WTC11 (cell line): ENCODE results near the gene ANKRD28. TPM values are rescaled to one million over a fixed set of nuclear protein-coding genes. Genes with fewer than 3 reads are reported as not detected.
A peak's percentile ranks its signal among the peaks of the same experiment; 100 is the strongest.
"Not testable (repeated sequence)": the region's sequence is repeated elsewhere in the genome, so short reads cannot be mapped to it uniquely, and the experiment has no call there.

Experiments
- ATAC-seq: fragments of 200-7000 bp; cut with Tn5 transposase; 2 replicates; pipeline ENCODE4 v1.10.0; 2021; ENCODE audit warnings: mild to moderate bottlenecking, moderate library complexity
- CTCF ChIA-PET: fragments of 300-600 bp; sonication (Branson Sonifier 250); formaldehyde crosslinking; loops from one replicate; lab custom pipeline; 2021; ENCODE audit warnings: antibody characterized with exemption; lab: Charles Lee
- POLR2A ChIA-PET: fragments of 350-600 bp; sonication (Branson Sonifier 250); formaldehyde crosslinking; loops from one replicate; lab custom pipeline; 2021; ENCODE audit warnings: antibody characterized with exemption; lab: Charles Lee
- DNase-seq: peaks from one replicate; pipeline ENCODE4 v3.0.0; 2021; ENCODE audit warnings: low spot score
- H3K27ac Mint-ChIP-seq: 2 replicates; pipeline ENCODE4 v1.8.0; 2021; ENCODE audit warnings: mixed read lengths
- H3K27me3 Mint-ChIP-seq: 2 replicates; pipeline ENCODE4 v1.8.0; 2021; ENCODE audit warnings: low read depth, mild to moderate bottlenecking, moderate library complexity, mixed read lengths
- H3K36me3 Mint-ChIP-seq: 2 replicates; pipeline ENCODE4 v1.8.0; 2021; ENCODE audit warnings: mixed read lengths
- H3K4me1 Mint-ChIP-seq: 2 replicates; pipeline ENCODE4 v1.8.0; 2022; ENCODE audit warnings: mixed read lengths
- H3K4me3 Mint-ChIP-seq: 2 replicates; pipeline ENCODE4 v1.8.0; 2021; ENCODE audit warnings: mild to moderate bottlenecking, moderate library complexity, mixed read lengths
- H3K9me3 Mint-ChIP-seq: 2 replicates; pipeline ENCODE4 v1.8.0; 2021; ENCODE audit warnings: mixed read lengths
- FOXJ3 ChIP-seq: sonication (generic); formaldehyde crosslinking; IDR thresholded peaks from 2 replicates; pipeline ENCODE4 v1.9.0; 2021; ENCODE audit warnings: missing genetic modification reagents, mild to moderate bottlenecking, borderline replicate concordance
- GABPB1 ChIP-seq: sonication (generic); formaldehyde crosslinking; IDR thresholded peaks from 2 replicates; pipeline ENCODE4 v1.8.1; 2023; ENCODE audit warnings: mild to moderate bottlenecking, missing genetic modification reagents
- KAT7 ChIP-seq: sonication (generic); formaldehyde crosslinking; IDR thresholded peaks from 2 replicates; pipeline ENCODE4 v1.8.1; 2023; ENCODE audit warnings: missing genetic modification reagents, mild to moderate bottlenecking, borderline replicate concordance
- MYBL2 ChIP-seq: sonication (generic); formaldehyde crosslinking; IDR thresholded peaks from 2 replicates; pipeline ENCODE4 v1.8.1; 2023; ENCODE audit warnings: mild to moderate bottlenecking, moderate library complexity, missing genetic modification reagents
- ZNF232 ChIP-seq: sonication (generic); formaldehyde crosslinking; IDR thresholded peaks from 2 replicates; pipeline ENCODE4 v1.8.0; 2022; ENCODE audit warnings: mild to moderate bottlenecking, missing genetic modification reagents
- ZNF263 ChIP-seq: sonication (generic); formaldehyde crosslinking; IDR thresholded peaks from 2 replicates; pipeline ENCODE4 v1.8.1; 2022; ENCODE audit warnings: low read depth, mild to moderate bottlenecking, moderate library complexity, missing genetic modification reagents
- ZNF317 ChIP-seq: sonication (generic); formaldehyde crosslinking; IDR thresholded peaks from 2 replicates; pipeline ENCODE4 v1.8.1; 2023; ENCODE audit warnings: low read depth, mild to moderate bottlenecking, moderate library complexity, missing genetic modification reagents, borderline replicate concordance
- ZNF671 ChIP-seq: fragments of 250-450 bp; sonication (Bioruptor Pico); IDR thresholded peaks from 2 replicates; pipeline ENCODE4 v1.8.0; 2021; ENCODE audit warnings: mild to moderate bottlenecking
- total RNA-seq: library from RNA; stranded (reverse); gene quantifications from 3 replicates; pipeline ENCODE4 v1.2.3, GENCODE V29; 2021
- TF ChIP-seq, protein P1 (sequence below): sonication (generic); formaldehyde crosslinking; conservative IDR thresholded peaks from 2 replicates; pipeline ENCODE4 v1.8.1; 2022; ENCODE audit warnings: mild to moderate bottlenecking, missing genetic modification reagents
- TF ChIP-seq, protein P2 (sequence below): sonication (generic); formaldehyde crosslinking; IDR thresholded peaks from 2 replicates; pipeline ENCODE4 v1.8.1; 2023; ENCODE audit warnings: mild to moderate bottlenecking, moderate library complexity, missing genetic modification reagents
- TF ChIP-seq, protein P3 (sequence below): fragments of 250-450 bp; sonication (Bioruptor Pico); IDR thresholded peaks from 2 replicates; pipeline ENCODE4 v1.9.0; 2021; ENCODE audit warnings: mild to moderate bottlenecking
- TF ChIP-seq, protein P4 (sequence below): sonication (generic); formaldehyde crosslinking; IDR thresholded peaks from 2 replicates; pipeline ENCODE4 v1.8.1; 2022; ENCODE audit warnings: mild to moderate bottlenecking, moderate library complexity, missing genetic modification reagents

Gene ANKRD28
- total RNA-seq, 1 experiment from 2014 or later = 51.6 TPM

DNA sequence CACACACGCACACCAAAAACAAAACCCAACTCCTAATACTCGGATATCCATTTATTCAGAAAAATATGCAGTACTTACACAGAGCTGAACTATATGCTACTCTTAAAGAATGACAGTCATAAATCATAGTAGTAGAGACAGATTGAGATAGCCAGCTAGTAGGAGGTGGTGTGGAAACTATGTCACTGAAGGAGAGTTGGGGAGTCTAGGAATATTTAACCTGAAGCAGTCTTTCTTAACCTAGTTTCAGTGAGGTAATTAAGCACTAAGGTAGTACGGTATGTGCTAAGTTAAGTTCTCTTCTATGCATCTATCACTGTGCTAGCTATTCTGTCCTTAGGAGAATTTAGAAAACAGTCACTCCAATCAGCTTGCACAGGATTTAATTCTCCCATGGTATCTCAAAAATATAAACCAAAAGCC is 54.2 kb downstream of the ANKRD28 start:
- POLR2A ChIA-PET = no interaction called here
- DNase-seq (no peak), ATAC-seq (no peak)
- H3K9me3 Mint-ChIP-seq = peaks cover 77% of the 10 kb centered on the region
- H3K27me3 Mint-ChIP-seq = no peaks in the 10 kb centered on the region; the same call in 1 of the 2 replicates
- H3K27ac Mint-ChIP-seq = no peak overlapping the region
- H3K4me3 Mint-ChIP-seq = no peak overlapping the region
- no peaks in the 10 kb centered on the region for H3K4me1 Mint-ChIP-seq
- CTCF ChIA-PET = no interaction called here
- TF ChIP-seq, protein P1, sequence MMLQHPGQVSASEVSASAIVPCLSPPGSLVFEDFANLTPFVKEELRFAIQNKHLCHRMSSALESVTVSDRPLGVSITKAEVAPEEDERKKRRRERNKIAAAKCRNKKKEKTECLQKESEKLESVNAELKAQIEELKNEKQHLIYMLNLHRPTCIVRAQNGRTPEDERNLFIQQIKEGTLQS = no peak
- TF ChIP-seq, all 79 proteins: peak for 0
- H3K36me3 Mint-ChIP-seq = peaks cover 86% of the 10 kb centered on the region

DNA sequence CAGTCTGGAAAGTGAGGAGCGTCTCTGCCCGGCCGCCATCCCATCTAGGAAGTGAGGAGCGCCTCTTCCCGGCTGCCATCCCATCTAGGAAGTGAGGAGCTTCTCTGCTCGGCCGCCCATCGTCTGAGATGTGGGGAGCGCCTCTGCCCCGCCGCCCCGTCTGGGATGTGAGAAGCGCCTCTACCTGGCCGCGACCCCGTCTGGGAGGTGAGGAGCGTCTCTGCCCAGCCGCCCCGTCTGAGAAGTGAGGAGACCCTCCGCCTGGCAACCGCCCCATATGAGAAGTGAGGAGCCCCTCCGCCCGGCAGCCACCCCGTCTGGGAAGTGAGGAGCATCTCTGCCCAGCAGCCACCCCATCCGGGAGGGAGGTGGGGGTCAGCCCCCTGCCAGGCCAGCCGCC is 55.5 kb downstream of the ANKRD28 start:
- DNase-seq, H3K27me3 Mint-ChIP-seq, H3K4me3 Mint-ChIP-seq, ATAC-seq, CTCF ChIA-PET, H3K27ac Mint-ChIP-seq, POLR2A ChIA-PET, H3K4me1 Mint-ChIP-seq: not testable (repeated sequence)
- Mint-ChIP-seq H3K9me3 (peaks cover 78% of the 10 kb centered on the region), H3K36me3 (peaks cover 86% of the 10 kb centered on the region)

DNA sequence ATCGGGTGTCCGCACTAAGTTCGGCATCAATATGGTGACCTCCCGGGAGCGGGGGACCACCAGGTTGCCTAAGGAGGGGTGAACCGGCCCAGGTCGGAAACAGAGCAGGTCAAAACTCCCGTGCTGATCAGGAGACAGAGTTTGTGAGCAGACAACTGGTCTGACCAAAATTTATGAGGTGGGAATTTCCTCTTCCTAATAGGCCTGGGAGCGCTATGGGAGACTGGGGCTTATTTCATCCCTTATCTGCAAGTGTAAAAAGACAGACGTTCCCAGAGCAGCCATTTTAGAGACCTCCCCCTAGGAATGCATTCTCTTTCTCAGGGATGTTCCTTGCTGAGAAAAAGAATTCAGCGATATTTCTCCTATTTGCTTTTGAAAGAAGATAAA is 59.2 kb downstream of the ANKRD28 start:
- ATAC-seq, CTCF ChIA-PET, POLR2A ChIA-PET, H3K4me3 Mint-ChIP-seq, H3K27me3 Mint-ChIP-seq, H3K27ac Mint-ChIP-seq, H3K4me1 Mint-ChIP-seq: not testable (repeated sequence)
- peak; percentile 21 for DNase-seq
- peaks cover 72% of the 10 kb centered on the region for H3K36me3 Mint-ChIP-seq
- peaks cover 54% of the 10 kb centered on the region for H3K9me3 Mint-ChIP-seq

DNA sequence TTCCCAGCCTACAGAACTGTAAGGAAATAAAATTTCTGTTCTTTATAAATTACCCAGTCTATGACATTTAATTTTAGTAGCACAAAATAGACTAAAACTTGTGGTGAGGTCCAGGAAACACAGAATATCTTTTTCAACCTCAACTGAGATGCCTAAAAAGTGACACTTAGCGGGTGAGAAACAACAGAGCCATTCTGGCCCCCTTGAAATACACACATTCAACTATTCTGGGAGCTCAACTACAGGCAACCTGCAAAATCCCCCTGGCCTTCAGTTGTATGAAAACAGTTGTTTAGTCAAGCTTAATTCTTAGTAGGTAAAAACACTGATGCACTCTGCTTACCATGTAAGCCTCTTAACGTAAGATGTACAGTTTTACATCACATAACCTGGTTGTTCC is 66.8 kb downstream of the ANKRD28 start:
- no peaks in the 10 kb centered on the region for H3K9me3 Mint-ChIP-seq
- no peak overlapping the region for H3K4me3 Mint-ChIP-seq
- no peak overlapping the region for H3K27ac Mint-ChIP-seq
- peaks cover 6% of the 10 kb centered on the region for H3K4me1 Mint-ChIP-seq
- no peaks in the 10 kb centered on the region for H3K27me3 Mint-ChIP-seq
- ChIA-PET POLR2A (no interaction called here), CTCF (interaction anchor here (0.5 to 0.7 kb wide), 3 partner anchors 66 to 187 kb away, joined by 3 read pairs; no protein-coding TSS in a partner anchor)
- ATAC-seq (no peak), DNase-seq (no peak)
- no peak for TF ChIP-seq FOXJ3 (CRISPR knock-in tag)
- no peak for TF ChIP-seq ZNF232 (CRISPR knock-in tag)
- H3K36me3 Mint-ChIP-seq = peaks cover 21% of the 10 kb centered on the region

DNA sequence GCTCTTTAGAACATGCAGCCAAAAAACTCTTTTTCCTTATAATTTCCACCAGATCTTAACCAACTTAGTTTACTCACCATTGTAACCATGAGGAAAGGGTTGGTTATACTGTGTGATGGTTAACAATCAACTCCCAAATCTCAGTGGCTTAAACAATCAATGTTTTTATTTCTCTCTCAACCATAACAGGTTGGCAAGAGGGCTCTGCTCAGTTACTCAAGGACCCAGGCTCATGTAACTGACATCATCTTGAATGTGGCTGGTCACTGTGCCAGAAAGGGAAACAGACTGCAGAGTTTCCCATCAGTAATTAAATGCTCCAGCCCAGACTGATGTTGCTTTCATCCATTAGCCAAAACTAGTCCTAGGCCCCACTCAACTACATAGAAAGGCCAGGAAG is 69.0 kb downstream of the ANKRD28 start:
- H3K36me3 Mint-ChIP-seq = peaks cover 17% of the 10 kb centered on the region
- DNase-seq = no peak
- POLR2A ChIA-PET = no interaction called here
- peaks cover 8% of the 10 kb centered on the region for H3K4me1 Mint-ChIP-seq
- TF ChIP-seq ZNF317 (CRISPR knock-in tag) = no peak
- no peak for TF ChIP-seq ZNF263 (CRISPR knock-in tag)
- TF ChIP-seq, protein P2, sequence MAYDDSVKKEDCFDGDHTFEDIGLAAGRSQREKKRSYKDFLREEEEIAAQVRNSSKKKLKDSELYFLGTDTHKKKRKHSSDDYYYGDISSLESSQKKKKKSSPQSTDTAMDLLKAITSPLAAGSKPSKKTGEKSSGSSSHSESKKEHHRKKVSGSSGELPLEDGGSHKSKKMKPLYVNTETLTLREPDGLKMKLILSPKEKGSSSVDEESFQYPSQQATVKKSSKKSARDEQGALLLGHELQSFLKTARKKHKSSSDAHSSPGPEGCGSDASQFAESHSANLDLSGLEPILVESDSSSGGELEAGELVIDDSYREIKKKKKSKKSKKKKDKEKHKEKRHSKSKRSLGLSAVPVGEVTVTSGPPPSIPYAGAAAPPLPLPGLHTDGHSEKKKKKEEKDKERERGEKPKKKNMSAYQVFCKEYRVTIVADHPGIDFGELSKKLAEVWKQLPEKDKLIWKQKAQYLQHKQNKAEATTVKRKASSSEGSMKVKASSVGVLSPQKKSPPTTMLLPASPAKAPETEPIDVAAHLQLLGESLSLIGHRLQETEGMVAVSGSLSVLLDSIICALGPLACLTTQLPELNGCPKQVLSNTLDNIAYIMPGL = no peak
- TF ChIP-seq, protein P3, sequence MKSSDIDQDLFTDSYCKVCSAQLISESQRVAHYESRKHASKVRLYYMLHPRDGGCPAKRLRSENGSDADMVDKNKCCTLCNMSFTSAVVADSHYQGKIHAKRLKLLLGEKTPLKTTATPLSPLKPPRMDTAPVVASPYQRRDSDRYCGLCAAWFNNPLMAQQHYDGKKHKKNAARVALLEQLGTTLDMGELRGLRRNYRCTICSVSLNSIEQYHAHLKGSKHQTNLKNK (CRISPR knock-in tag) = no peak
- no peak for TF ChIP-seq MYBL2 (CRISPR knock-in tag)
- no peak for TF ChIP-seq ZNF671
- no peak for TF ChIP-seq GABPB1 (CRISPR knock-in tag)
- TF ChIP-seq, protein P4, sequence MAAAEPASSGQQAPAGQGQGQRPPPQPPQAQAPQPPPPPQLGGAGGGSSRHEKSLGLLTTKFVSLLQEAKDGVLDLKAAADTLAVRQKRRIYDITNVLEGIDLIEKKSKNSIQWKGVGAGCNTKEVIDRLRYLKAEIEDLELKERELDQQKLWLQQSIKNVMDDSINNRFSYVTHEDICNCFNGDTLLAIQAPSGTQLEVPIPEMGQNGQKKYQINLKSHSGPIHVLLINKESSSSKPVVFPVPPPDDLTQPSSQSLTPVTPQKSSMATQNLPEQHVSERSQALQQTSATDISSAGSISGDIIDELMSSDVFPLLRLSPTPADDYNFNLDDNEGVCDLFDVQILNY (CRISPR knock-in tag) = no peak
- TF ChIP-seq KAT7 (CRISPR knock-in tag) = no peak
- CTCF ChIA-PET = no interaction called here
- no peak for ATAC-seq
- no peak overlapping the region for H3K27ac Mint-ChIP-seq
- no peaks in the 10 kb centered on the region for H3K27me3 Mint-ChIP-seq
- no peaks in the 10 kb centered on the region for H3K9me3 Mint-ChIP-seq
- H3K4me3 Mint-ChIP-seq = no peak overlapping the region
